ENCODE measurements around the gene C12orf42. TPM values are rescaled to one million over a fixed set of nuclear protein-coding genes. Genes with fewer than 3 reads are reported as not detected.

Gene C12orf42
- total RNA-seq, 4 donors from 2014 or later: not detected

- WGBS, 2 donors: 83 to 87% methylated on average over 3 of the region's 3 CpGs
- intact Hi-C loops (cut with DNase I; ENCODE audit: low total_unique reads): no loop called here
- TF ChIP-seq POLR2A (IDR thresholded peaks at IDR 0.05): no peak
- no peak for TF ChIP-seq CTCF (IDR thresholded peaks at IDR 0.05)
- no peak overlapping the region for H3K4me3 ChIP-seq (ENCODE audit: low read depth, poor library complexity, severe bottlenecking)
- no peak for DNase-seq (ENCODE audit: low spot score in 2 of 2)
Observed at GRCh38 chr12:103462675-103463074, 33.1 kb downstream of the C12orf42 start.

- H3K4me3 ChIP-seq (ENCODE audit: low read depth, poor library complexity, severe bottlenecking): no peak overlapping the region
- WGBS, 2 donors: 51 to 58% methylated on average over 2 of the region's 2 CpGs
- TF ChIP-seq CTCF (IDR thresholded peaks at IDR 0.05) (no peak), POLR2A (IDR thresholded peaks at IDR 0.05) (no peak)
- DNase-seq (ENCODE audit: low spot score in 2 of 2): no peak
- intact Hi-C loops (cut with DNase I; ENCODE audit: low total_unique reads): no loop called here
Observed at GRCh38 chr12:103457471-103457870, 38.3 kb downstream of the C12orf42 start.

- TF ChIP-seq CTCF (IDR thresholded peaks at IDR 0.05): no peak
- TF ChIP-seq POLR2A (IDR thresholded peaks at IDR 0.05): no peak
- intact Hi-C loops (cut with DNase I; ENCODE audit: low total_unique reads): no loop called here
- WGBS, 2 donors: 70 to 78% methylated on average over 2 of the region's 2 CpGs
- no peak overlapping the region for H3K4me3 ChIP-seq (ENCODE audit: low read depth, poor library complexity, severe bottlenecking)
- no peak for DNase-seq (ENCODE audit: low spot score in 2 of 2)
Observed at GRCh38 chr12:103456006-103456405, 39.8 kb downstream of the C12orf42 start.

GRCh38 chr12:103455020-103455763, 40.6 kb downstream of the C12orf42 start:
- H3K4me3 ChIP-seq (ENCODE audit: low read depth, poor library complexity, severe bottlenecking): no peak overlapping the region
- TF ChIP-seq CTCF (IDR thresholded peaks at IDR 0.05) (no peak), POLR2A (IDR thresholded peaks at IDR 0.05) (no peak)
- no peak for DNase-seq (ENCODE audit: low spot score in 2 of 2)
- intact Hi-C loops (cut with DNase I; ENCODE audit: low total_unique reads): no loop called here
- WGBS, 2 donors: 62 to 68% methylated on average over 3 of the region's 3 CpGs

GRCh38 chr12:103444983-103445382, 50.8 kb downstream of the C12orf42 start:
- TF ChIP-seq CTCF (IDR thresholded peaks at IDR 0.05): no peak
- no peak for TF ChIP-seq POLR2A (IDR thresholded peaks at IDR 0.05)
- no peak for DNase-seq (ENCODE audit: low spot score in 2 of 2)
- 33 to 63% methylated on average over 4 of the region's 4 CpGs for WGBS, 2 donors
- intact Hi-C loops (cut with DNase I; ENCODE audit: low total_unique reads): no loop called here
- no peak overlapping the region for H3K4me3 ChIP-seq (ENCODE audit: low read depth, poor library complexity, severe bottlenecking)

GRCh38 chr12:103442822-103443221, 52.9 kb downstream of the C12orf42 start:
- intact Hi-C loops (cut with DNase I; ENCODE audit: low total_unique reads): no loop called here
- no peak for DNase-seq (ENCODE audit: low spot score in 2 of 2)
- 71% methylated on average over 3 of the region's 3 CpGs for WGBS, 2 donors
- no peak for TF ChIP-seq CTCF (IDR thresholded peaks at IDR 0.05)
- no peak for TF ChIP-seq POLR2A (IDR thresholded peaks at IDR 0.05)
- H3K4me3 ChIP-seq (ENCODE audit: low read depth, poor library complexity, severe bottlenecking): no peak overlapping the region

Measured in lower leg skin (tissue), 4 donors.